Kasumi-1 (cell line): ENCODE data around the gene GLIS2.

Source experiments
- DNase-seq, 2 experiments: peaks; one replicate each; lab custom pipeline; 2025; lab: John Stamatoyannopoulos, UW

Gene GLIS2

GRCh38 chr16:4315186-4316107 lies at the start of gene GLIS2:
TSS of gene GLIS2 (plus strand) at chr16:4316067. CDS start at chr16:4332281, 16,214 bp downstream.
- no peak for DNase-seq

- DNase-seq = no peak
These were observed 49.5 kb upstream of the GLIS2 start for GRCh38 chr16:4266372-4266771.

- no peak for DNase-seq
These were observed 45.8 kb upstream of the GLIS2 start for GRCh38 chr16:4270091-4270490.

GRCh38 chr16:4270595-4270994 lies 45.3 kb upstream of the GLIS2 start:
- DNase-seq = no peak

GRCh38 chr16:4271176-4272113 lies 44.4 kb upstream of the GLIS2 start:
- DNase-seq = peak; percentile 76 to 78

- DNase-seq = peak in 1 of 2 experiments; percentile 39
These were observed 43.5 kb upstream of the GLIS2 start for GRCh38 chr16:4272114-4272956.

- DNase-seq = peak; percentile 37 to 53
These were observed 42.0 kb upstream of the GLIS2 start for GRCh38 chr16:4273858-4274311.

- DNase-seq = no peak
These were observed 40.0 kb upstream of the GLIS2 start for GRCh38 chr16:4275861-4276260.

- no peak for DNase-seq
These were observed 37.8 kb upstream of the GLIS2 start for GRCh38 chr16:4277987-4278513.

- no peak for DNase-seq
These were observed 35.2 kb upstream of the GLIS2 start for GRCh38 chr16:4280625-4281024.

GRCh38 chr16:4283441-4283840 lies 32.4 kb upstream of the GLIS2 start:
- DNase-seq = no peak

GRCh38 chr16:4283939-4284338 lies 31.9 kb upstream of the GLIS2 start:
- no peak for DNase-seq

- DNase-seq = no peak
These were observed 30.7 kb upstream of the GLIS2 start for GRCh38 chr16:4285167-4285566.

- peak in 1 of 2 experiments; percentile 19 for DNase-seq
These were observed 27.5 kb upstream of the GLIS2 start for GRCh38 chr16:4288148-4288921.

GRCh38 chr16:4290236-4290830 lies 25.5 kb upstream of the GLIS2 start:
- DNase-seq = no peak

GRCh38 chr16:4291699-4292098 lies 24.2 kb upstream of the GLIS2 start:
- no peak for DNase-seq

GRCh38 chr16:4293181-4293716 lies 22.6 kb upstream of the GLIS2 start:
- no peak for DNase-seq

GRCh38 chr16:4293822-4294457 lies 21.9 kb upstream of the GLIS2 start:
- DNase-seq = peak; percentile 36 to 49

GRCh38 chr16:4295581-4295980 lies 20.3 kb upstream of the GLIS2 start:
- DNase-seq = no peak
